Measurements from ENCODE around the gene USP21.

Gene USP21

GRCh38 chr1:161168906-161169305, 9.6 kb downstream of the USP21 start:
- DNase-seq (ENCODE audit: insufficient read length, low spot score) = no peak
- no peak for FAIRE-seq

GRCh38 chr1:161171191-161171590, 11.9 kb downstream of the USP21 start:
- FAIRE-seq = no peak
- DNase-seq (ENCODE audit: insufficient read length, low spot score) = no peak

GRCh38 chr1:161171696-161172095, 12.4 kb downstream of the USP21 start:
- FAIRE-seq = no peak
- no peak for DNase-seq (ENCODE audit: insufficient read length, low spot score)

- DNase-seq (ENCODE audit: insufficient read length, low spot score) = no peak
- FAIRE-seq = no peak
These were observed 13.0 kb downstream of the USP21 start for GRCh38 chr1:161172349-161172748.

GRCh38 chr1:161172776-161173376, 13.6 kb downstream of the USP21 start:
- FAIRE-seq (no peak), DNase-seq (ENCODE audit: insufficient read length, low spot score) (no peak)

GRCh38 chr1:161173711-161174110, 14.4 kb downstream of the USP21 start:
- FAIRE-seq = no peak
- no peak for DNase-seq (ENCODE audit: insufficient read length, low spot score)

- no peak for FAIRE-seq
- DNase-seq (ENCODE audit: insufficient read length, low spot score) = no peak
These were observed 15.6 kb downstream of the USP21 start for GRCh38 chr1:161174911-161175310.

- no peak for DNase-seq (ENCODE audit: insufficient read length, low spot score)
- FAIRE-seq = no peak
These were observed 16.6 kb downstream of the USP21 start for GRCh38 chr1:161175771-161176453.

- FAIRE-seq (no peak), DNase-seq (ENCODE audit: insufficient read length, low spot score) (no peak)
These were observed 17.3 kb downstream of the USP21 start for GRCh38 chr1:161176468-161177111.

- DNase-seq (ENCODE audit: insufficient read length, low spot score) (peak; percentile 90), FAIRE-seq (no peak)
These were observed 18.0 kb downstream of the USP21 start, which contains the start of gene B4GALT3 for GRCh38 chr1:161177112-161177935. B4GALT3 (minus strand) TSS chr1:161177507; CDS start chr1:161176060, 1,447 bp downstream.

GRCh38 chr1:161177936-161178244, 18.6 kb downstream of the USP21 start:
- FAIRE-seq (no peak), DNase-seq (ENCODE audit: insufficient read length, low spot score) (no peak)

GRCh38 chr1:161179698-161180097, 20.4 kb downstream of the USP21 start:
- no peak for FAIRE-seq
- DNase-seq (ENCODE audit: insufficient read length, low spot score) = no peak

- DNase-seq (ENCODE audit: insufficient read length, low spot score) = no peak
- FAIRE-seq = no peak
These were observed 21.3 kb downstream of the USP21 start for GRCh38 chr1:161180639-161181038.

GRCh38 chr1:161182214-161182613, 22.9 kb downstream of the USP21 start:
- no peak for FAIRE-seq
- no peak for DNase-seq (ENCODE audit: insufficient read length, low spot score)

- DNase-seq (ENCODE audit: insufficient read length, low spot score) (no peak), FAIRE-seq (no peak)
These were observed 26.0 kb downstream of the USP21 start for GRCh38 chr1:161185282-161185682.

- DNase-seq (ENCODE audit: insufficient read length, low spot score) (no peak), FAIRE-seq (no peak)
These were observed 26.5 kb downstream of the USP21 start for GRCh38 chr1:161185732-161186311.

- DNase-seq (ENCODE audit: insufficient read length, low spot score) (no peak), FAIRE-seq (no peak)
These were observed 28.0 kb downstream of the USP21 start for GRCh38 chr1:161187311-161187710.

- FAIRE-seq (no peak), DNase-seq (ENCODE audit: insufficient read length, low spot score) (no peak)
These were observed 29.1 kb downstream of the USP21 start for GRCh38 chr1:161188381-161188780.

- FAIRE-seq (no peak), DNase-seq (ENCODE audit: insufficient read length, low spot score) (no peak)
These were observed 29.7 kb downstream of the USP21 start for GRCh38 chr1:161189036-161189435.

GRCh38 chr1:161190962-161191521, 31.7 kb downstream of the USP21 start:
- DNase-seq (ENCODE audit: insufficient read length, low spot score) (no peak), FAIRE-seq (no peak)

- FAIRE-seq (no peak), DNase-seq (ENCODE audit: insufficient read length, low spot score) (no peak)
These were observed 32.7 kb downstream of the USP21 start for GRCh38 chr1:161191971-161192370.

Measured in HTR-8/SVneo (cell line).